Measurements from ENCODE around the gene APOB. TPM values are rescaled to one million over a fixed set of nuclear protein-coding genes. Genes with fewer than 3 reads are reported as not detected.
A peak's percentile ranks its signal among the peaks of the same experiment; 100 is the strongest.

Gene APOB
- total and polyA plus RNA-seq, 2 of the 13 experiments (the other 11 are each of a cell fraction or from before 2014, with no cell fraction given): 1,569 to 2,515 TPM

DNA sequence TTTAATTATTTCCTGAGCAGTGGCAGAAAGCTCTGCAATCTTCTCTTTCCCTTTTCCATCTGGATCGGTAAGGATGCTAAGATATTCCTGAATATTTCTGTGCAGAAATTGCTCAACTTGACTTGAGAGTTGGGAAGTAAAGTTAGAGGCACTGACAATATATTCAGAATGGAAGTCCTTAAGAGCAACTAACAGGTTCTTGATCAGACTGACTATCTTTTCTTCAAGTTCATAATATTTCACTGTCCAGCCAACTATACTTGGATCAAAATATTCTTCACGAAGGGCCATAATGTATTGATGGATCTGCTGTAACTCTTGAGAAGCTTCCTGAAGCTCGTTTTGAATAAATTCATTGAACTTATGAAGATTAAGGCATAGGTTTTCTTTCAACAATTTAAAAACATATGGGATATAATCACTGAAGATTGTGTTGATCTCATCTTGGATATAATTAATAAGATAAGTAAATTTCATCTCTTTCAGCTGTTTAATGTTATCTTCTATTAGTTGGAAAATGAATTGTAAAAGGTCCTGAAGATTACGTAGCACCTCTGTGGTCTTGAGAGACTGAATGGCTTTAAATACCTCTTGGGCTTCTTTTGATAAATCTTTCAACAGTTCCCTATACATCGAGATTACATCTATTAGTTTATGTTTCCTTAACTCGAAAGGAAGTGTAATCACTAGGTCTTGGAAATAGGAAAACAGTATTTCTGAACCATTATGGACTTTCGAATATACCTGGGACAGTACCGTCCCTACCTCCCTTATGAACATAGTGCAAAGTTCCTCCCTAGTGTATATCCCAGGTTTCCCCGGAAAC, 41.7 kb downstream of the APOB start (continued):
- TF ChIP-seq NKX3-1 (CRISPR knock-in tag; IDR thresholded peaks at IDR 0.05) (peak; percentile 36; the same call in 1 of the 2 replicates), ZFP1 (CRISPR knock-in tag; IDR thresholded peaks at IDR 0.05) (0 out of 2 replicates have a peak, but pooled peaks have one; percentile 10), KDM1A (CRISPR knock-in tag; IDR thresholded peaks at IDR 0.05) (no peak), MED13 (CRISPR knock-in tag; IDR thresholded peaks at IDR 0.05) (0 out of 2 replicates have a peak, but pooled peaks have one; percentile 17), RBFOX2 (IDR thresholded peaks at IDR 0.05; ENCODE audit: low read depth, low read length) (peak; percentile 86), GABPB1 (CRISPR knock-in tag; IDR thresholded peaks at IDR 0.05) (no peak), ZC3H13 (CRISPR knock-in tag; IDR thresholded peaks at IDR 0.05) (peak; percentile 64), IKZF5 (CRISPR knock-in tag; IDR thresholded peaks at IDR 0.05) (no peak), ZNF576 (CRISPR knock-in tag; IDR thresholded peaks at IDR 0.05) (no peak), POLR2AphosphoS2 (IDR thresholded peaks at IDR 0.05; ENCODE audit: low read depth, low read length) (peak; percentile 41; the same call in 1 of the 2 replicates), KAT2B (IDR thresholded peaks at IDR 0.05; ENCODE audit: borderline replicate concordance, low read depth, low read length) (0 out of 2 replicates have a peak, but pooled peaks have one; percentile 30), LRRFIP1 (CRISPR knock-in tag; conservative IDR thresholded peaks at IDR 0.05) (no peak), NCOA5 (CRISPR knock-in tag; IDR thresholded peaks at IDR 0.05) (peak; percentile 91; the same call in 1 of the 2 replicates), THAP7 (CRISPR knock-in tag; IDR thresholded peaks at IDR 0.05) (no peak), NAIF1 (CRISPR knock-in tag; IDR thresholded peaks at IDR 0.05; ENCODE audit: borderline replicate concordance) (peak; percentile 80; the same call in 1 of the 2 replicates), NFIC (IDR thresholded peaks at IDR 0.05; ENCODE audit: low read length) (0 out of 2 replicates have a peak, but pooled peaks have one; percentile 9)
- TF ChIP-seq, protein P1, sequence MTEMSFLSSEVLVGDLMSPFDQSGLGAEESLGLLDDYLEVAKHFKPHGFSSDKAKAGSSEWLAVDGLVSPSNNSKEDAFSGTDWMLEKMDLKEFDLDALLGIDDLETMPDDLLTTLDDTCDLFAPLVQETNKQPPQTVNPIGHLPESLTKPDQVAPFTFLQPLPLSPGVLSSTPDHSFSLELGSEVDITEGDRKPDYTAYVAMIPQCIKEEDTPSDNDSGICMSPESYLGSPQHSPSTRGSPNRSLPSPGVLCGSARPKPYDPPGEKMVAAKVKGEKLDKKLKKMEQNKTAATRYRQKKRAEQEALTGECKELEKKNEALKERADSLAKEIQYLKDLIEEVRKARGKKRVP (CRISPR knock-in tag; IDR thresholded peaks at IDR 0.05): peak in 1 of 2 experiments; percentile 37; a peak in 1 of 4 replicates
- TF ChIP-seq, protein P2, sequence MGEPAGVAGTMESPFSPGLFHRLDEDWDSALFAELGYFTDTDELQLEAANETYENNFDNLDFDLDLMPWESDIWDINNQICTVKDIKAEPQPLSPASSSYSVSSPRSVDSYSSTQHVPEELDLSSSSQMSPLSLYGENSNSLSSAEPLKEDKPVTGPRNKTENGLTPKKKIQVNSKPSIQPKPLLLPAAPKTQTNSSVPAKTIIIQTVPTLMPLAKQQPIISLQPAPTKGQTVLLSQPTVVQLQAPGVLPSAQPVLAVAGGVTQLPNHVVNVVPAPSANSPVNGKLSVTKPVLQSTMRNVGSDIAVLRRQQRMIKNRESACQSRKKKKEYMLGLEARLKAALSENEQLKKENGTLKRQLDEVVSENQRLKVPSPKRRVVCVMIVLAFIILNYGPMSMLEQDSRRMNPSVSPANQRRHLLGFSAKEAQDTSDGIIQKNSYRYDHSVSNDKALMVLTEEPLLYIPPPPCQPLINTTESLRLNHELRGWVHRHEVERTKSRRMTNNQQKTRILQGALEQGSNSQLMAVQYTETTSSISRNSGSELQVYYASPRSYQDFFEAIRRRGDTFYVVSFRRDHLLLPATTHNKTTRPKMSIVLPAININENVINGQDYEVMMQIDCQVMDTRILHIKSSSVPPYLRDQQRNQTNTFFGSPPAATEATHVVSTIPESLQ (CRISPR knock-in tag; conservative IDR thresholded peaks at IDR 0.05): no peak

Data from HepG2 (cell line).